LNCaP clone FGC (cell line): ENCODE measurements around the gene WDHD1.

Experiments used
- DNase-seq: peaks from one replicate; pipeline ENCODE4 v3.0.0-alpha.2; 2011; ENCODE audit warnings: low read depth
- H3K4me3 ChIP-seq: 2 replicates; pipeline ENCODE4 v1.5.1; 2011; ENCODE audit warnings: mild to moderate bottlenecking, low read depth, low read length, control low read depth
- CTCF ChIP-seq: IDR thresholded peaks from 2 replicates; pipeline ENCODE4 v1.5.1; 2012; ENCODE audit warnings: mild to moderate bottlenecking; ENCODE audit not compliant: control insufficient read depth, insufficient read depth; ENCODE audit errors: extremely low read depth

WDHD1 gene

DNA sequence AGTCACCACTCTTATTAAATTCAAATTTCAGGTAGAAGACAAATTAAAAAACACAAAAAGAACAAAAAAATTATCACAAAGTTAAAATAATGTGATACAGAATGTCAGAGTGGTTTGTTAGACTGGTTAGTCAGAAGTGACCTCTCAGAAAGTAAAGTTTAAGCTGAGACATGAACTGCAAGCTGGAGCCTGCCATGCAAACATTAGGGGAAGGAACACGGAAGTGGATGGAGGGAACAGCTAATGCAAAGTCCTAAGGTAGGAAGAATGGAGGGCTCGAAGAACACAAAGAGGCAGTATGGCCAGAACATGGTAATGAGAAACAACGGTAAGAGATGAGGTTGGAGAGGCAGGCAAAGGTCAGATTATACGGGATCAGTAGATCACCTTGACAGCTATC lies 41.7 kb downstream of the WDHD1 start:
- no peak for DNase-seq
- no peak overlapping the region for H3K4me3 ChIP-seq
- no peak for TF ChIP-seq CTCF

DNA sequence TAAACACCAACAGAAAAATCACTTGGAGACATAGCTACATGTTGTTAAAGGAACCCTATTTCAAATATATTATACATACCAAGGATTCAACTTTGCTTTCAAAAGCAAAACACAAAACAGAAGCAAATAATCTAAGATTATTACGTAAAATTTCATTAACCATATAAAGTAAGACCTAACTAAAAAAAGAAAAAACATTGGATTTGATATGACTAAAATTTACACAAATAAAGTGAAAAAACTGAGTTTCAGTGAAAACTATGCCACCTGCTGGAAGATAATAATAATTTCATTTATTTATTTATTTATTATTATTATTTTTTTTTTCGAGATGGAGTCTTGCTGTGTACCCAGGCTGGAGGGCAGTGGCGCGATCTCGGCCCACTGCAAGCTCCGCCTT lies 45.2 kb downstream of the WDHD1 start:
- DNase-seq = no peak
- H3K4me3 ChIP-seq = no peak overlapping the region
- TF ChIP-seq CTCF = no peak

GRCh38 chr14:54979039-54979438 lies 47.9 kb downstream of the WDHD1 start:
- DNase-seq = no peak
- no peak for TF ChIP-seq CTCF
- no peak overlapping the region for H3K4me3 ChIP-seq

DNA sequence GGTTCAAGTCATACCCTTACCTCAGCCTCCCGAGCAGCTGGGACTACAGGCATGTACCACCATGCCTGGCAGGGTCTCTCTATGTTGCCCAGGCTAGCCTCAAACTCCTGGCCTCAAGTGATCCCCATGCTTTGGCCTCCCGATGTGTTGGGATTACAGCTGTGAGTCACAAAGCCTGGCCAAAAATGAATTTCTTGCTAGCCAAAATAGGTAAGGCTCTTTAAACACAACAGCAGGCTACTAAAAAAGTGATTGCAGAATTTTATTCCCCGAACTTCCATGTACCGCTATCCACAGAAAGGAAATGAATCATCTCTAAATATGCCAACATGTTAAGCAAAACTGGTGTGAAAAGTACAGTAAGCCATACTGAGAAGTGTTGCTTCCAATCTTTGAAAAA lies 50.6 kb downstream of the WDHD1 start:
- no peak for DNase-seq
- no peak for TF ChIP-seq CTCF
- no peak overlapping the region for H3K4me3 ChIP-seq

GRCh38 chr14:54975856-54976255 lies 51.0 kb downstream of the WDHD1 start:
- DNase-seq = no peak
- no peak overlapping the region for H3K4me3 ChIP-seq
- TF ChIP-seq CTCF = no peak

- H3K4me3 ChIP-seq = no peak overlapping the region
- DNase-seq = no peak
- no peak for TF ChIP-seq CTCF
Measured at GRCh38 chr14:54974788-54975414, 52.0 kb downstream of the WDHD1 start.

- TF ChIP-seq CTCF = no peak
- no peak overlapping the region for H3K4me3 ChIP-seq
- no peak for DNase-seq
Measured at GRCh38 chr14:54967496-54967895, 59.4 kb downstream of the WDHD1 start.
